GM12801 (cell line): ENCODE data around the gene COMMD9.

Experiments
- CTCF ChIP-seq: IDR thresholded peaks from one replicate; pipeline ENCODE4 v1.5.1; 2011; ENCODE audit warnings: control low read depth; ENCODE audit not compliant: insufficient read length; ENCODE audit errors: extremely low read depth

The COMMD9 gene

GRCh38 chr11:36248436-36248835 is 40.8 kb downstream of the COMMD9 start:
- no peak for TF ChIP-seq CTCF

GRCh38 chr11:36247493-36247892 is 41.7 kb downstream of the COMMD9 start:
- TF ChIP-seq CTCF: no peak

- TF ChIP-seq CTCF: no peak
Observed at GRCh38 chr11:36243641-36244040, 45.6 kb downstream of the COMMD9 start.

- TF ChIP-seq CTCF: no peak
Observed at GRCh38 chr11:36241497-36241896, 47.7 kb downstream of the COMMD9 start.

- no peak for TF ChIP-seq CTCF
Observed at GRCh38 chr11:36240801-36241200, 48.4 kb downstream of the COMMD9 start.

GRCh38 chr11:36240173-36240572 is 49.1 kb downstream of the COMMD9 start:
- no peak for TF ChIP-seq CTCF

GRCh38 chr11:36239636-36240035 is 49.6 kb downstream of the COMMD9 start:
- no peak for TF ChIP-seq CTCF

GRCh38 chr11:36238881-36239280 is 50.3 kb downstream of the COMMD9 start:
- TF ChIP-seq CTCF: no peak
